Cardiac septum (tissue), 1 donor: ENCODE results near the gene SPATA33. TPM values are rescaled to one million over a fixed set of nuclear protein-coding genes. Genes with fewer than 3 reads are reported as not detected.
"Not testable (repeated sequence)": the region's sequence is repeated elsewhere in the genome, so short reads cannot be mapped to it uniquely, and the experiment has no call there.

Experiments used
- DNase-seq: peaks from one replicate; pipeline ENCODE4 v3.0.0-alpha.2; 2020; ENCODE audit warnings: low spot score
- intact Hi-C: fragments of 100-400 bp; cut with DNase I; formaldehyde crosslinking; loops from one replicate; pipeline ENCODE4 v1.14.0; 2022
- total RNA-seq: library from RNA; stranded (reverse); fragmentation: NEBNext Ultra II Directional; extraction: Animal tissue kit (Norgen Biotek cat#: 25700); gene quantifications from one replicate; pipeline ENCODE4 v1.2.1, GENCODE V29; 2021
- donor health status: DM: no; HTN: no; CAD: no.

SPATA33 gene
- total RNA-seq, 1 donor from 2014 or later: 4.3 TPM

GRCh38 chr16:89656435-89657121 lies 1.1 kb upstream of the SPATA33 start:
- DNase-seq: no peak
- intact Hi-C loops: no loop called here

GRCh38 chr16:89658221-89658879 lies 714 bp downstream of the SPATA33 start:
- intact Hi-C loops: no loop called here
- DNase-seq: peak; percentile 50

- intact Hi-C loops: no loop called here
These were observed 2.5 kb downstream of the SPATA33 start for GRCh38 chr16:89660146-89660545.

GRCh38 chr16:89661215-89661614 lies 3.6 kb downstream of the SPATA33 start:
- no peak for DNase-seq
- intact Hi-C loops: no loop called here

More at GRCh38 chr16:89660146-89660545, 2.5 kb downstream of the SPATA33 start:
- DNase-seq: peak; percentile 55

GRCh38 chr16:89664238-89664637 lies 6.6 kb downstream of the SPATA33 start:
- intact Hi-C loops: not testable (repeated sequence)
- peak; percentile 33 for DNase-seq

- DNase-seq: peak; percentile 61
- intact Hi-C loops: not testable (repeated sequence)
These were observed 9.4 kb downstream of the SPATA33 start for GRCh38 chr16:89667000-89667399.

GRCh38 chr16:89667633-89668032 lies 10.0 kb downstream of the SPATA33 start:
- intact Hi-C loops: no loop called here
- peak; percentile 12 for DNase-seq

GRCh38 chr16:89668790-89669158 lies 11.1 kb downstream of the SPATA33 start:
- DNase-seq: no peak

GRCh38 chr16:89669755-89670154 lies 12.1 kb downstream of the SPATA33 start:
- intact Hi-C loops: no loop called here
- DNase-seq: peak; percentile 33

More at GRCh38 chr16:89668790-89669158, 11.1 kb downstream of the SPATA33 start:
- intact Hi-C loops: no loop called here

GRCh38 chr16:89670496-89671431 lies 13.1 kb downstream of the SPATA33 start:
- intact Hi-C loops: no loop called here
- DNase-seq: no peak

GRCh38 chr16:89671565-89671964 lies 13.9 kb downstream of the SPATA33 start:
- intact Hi-C loops, DNase-seq: not testable (repeated sequence)

- DNase-seq: peak; percentile 65
- intact Hi-C loops: no loop called here
These were observed 14.7 kb downstream of the SPATA33 start for GRCh38 chr16:89672177-89672941.

- intact Hi-C loops: no loop called here
- no peak for DNase-seq
These were observed 20.6 kb downstream of the SPATA33 start for GRCh38 chr16:89678258-89678657.

GRCh38 chr16:89685916-89686315 lies 28.3 kb downstream of the SPATA33 start:
- intact Hi-C loops: no loop called here
- peak; percentile 60 for DNase-seq

- intact Hi-C loops: no loop called here
- peak; percentile 95 for DNase-seq
These were observed 29.0 kb downstream of the SPATA33 start, which contains the start of gene CDK10 for GRCh38 chr16:89686520-89687091. Gene CDK10, plus strand, starts transcription at chr16:89686689. Its CDS starts 22 bp downstream, at chr16:89686711.

- intact Hi-C loops: no loop called here
- DNase-seq: peak; percentile 63
These were observed 29.7 kb downstream of the SPATA33 start for GRCh38 chr16:89687092-89687940.

- peak; percentile 17 for DNase-seq
- intact Hi-C loops: no loop called here
These were observed 30.8 kb downstream of the SPATA33 start for GRCh38 chr16:89688395-89688794.

- DNase-seq: peak; percentile 38
- intact Hi-C loops: no loop called here
These were observed 31.5 kb downstream of the SPATA33 start for GRCh38 chr16:89689142-89689541.
